DLD1 (cell line): ENCODE measurements around the gene ARHGAP9.
"Not testable (repeated sequence)": the region's sequence is repeated elsewhere in the genome, so short reads cannot be mapped to it uniquely, and the experiment has no call there.

Source experiments
- in situ Hi-C: cut with HindIII; loops from 2 replicates; pipeline ENCODE4 v1.10.0; 2017; ENCODE audit warnings: low sequenced_read_pairs

ARHGAP9 gene

DNA sequence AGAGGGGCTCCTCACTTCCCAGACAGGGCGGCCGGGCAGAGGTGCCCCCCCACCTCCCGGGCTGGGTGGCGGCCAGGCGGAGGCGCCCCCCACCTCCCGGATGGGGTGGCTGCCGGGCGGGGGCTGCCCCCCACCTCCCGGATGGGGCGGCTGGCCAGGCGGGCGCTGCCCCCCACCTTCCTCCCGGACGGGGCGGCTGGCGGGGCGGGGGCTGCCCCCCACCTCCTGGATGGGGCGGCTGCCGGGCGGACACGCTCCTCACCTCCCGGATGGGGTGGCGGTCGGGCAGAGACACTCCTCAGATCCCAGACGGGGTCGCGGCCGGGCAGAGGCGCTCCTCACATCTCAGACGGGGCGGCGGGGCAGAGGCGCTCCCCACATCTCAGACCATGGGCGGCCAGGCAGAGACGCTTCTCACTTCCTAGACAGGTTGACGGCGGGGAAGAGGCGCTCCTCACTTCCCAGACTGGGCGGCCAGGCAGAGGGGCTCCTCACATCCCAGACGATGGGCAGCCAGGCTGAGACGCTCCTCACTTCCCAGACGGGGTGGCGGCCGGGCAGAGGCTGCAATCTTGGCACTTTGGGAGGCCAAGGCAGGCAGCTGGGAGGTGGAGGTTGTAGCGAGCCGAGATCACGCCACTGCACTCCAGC lies 15.5 kb upstream of the ARHGAP9 start:
- in situ Hi-C loops = not testable (repeated sequence)

DNA sequence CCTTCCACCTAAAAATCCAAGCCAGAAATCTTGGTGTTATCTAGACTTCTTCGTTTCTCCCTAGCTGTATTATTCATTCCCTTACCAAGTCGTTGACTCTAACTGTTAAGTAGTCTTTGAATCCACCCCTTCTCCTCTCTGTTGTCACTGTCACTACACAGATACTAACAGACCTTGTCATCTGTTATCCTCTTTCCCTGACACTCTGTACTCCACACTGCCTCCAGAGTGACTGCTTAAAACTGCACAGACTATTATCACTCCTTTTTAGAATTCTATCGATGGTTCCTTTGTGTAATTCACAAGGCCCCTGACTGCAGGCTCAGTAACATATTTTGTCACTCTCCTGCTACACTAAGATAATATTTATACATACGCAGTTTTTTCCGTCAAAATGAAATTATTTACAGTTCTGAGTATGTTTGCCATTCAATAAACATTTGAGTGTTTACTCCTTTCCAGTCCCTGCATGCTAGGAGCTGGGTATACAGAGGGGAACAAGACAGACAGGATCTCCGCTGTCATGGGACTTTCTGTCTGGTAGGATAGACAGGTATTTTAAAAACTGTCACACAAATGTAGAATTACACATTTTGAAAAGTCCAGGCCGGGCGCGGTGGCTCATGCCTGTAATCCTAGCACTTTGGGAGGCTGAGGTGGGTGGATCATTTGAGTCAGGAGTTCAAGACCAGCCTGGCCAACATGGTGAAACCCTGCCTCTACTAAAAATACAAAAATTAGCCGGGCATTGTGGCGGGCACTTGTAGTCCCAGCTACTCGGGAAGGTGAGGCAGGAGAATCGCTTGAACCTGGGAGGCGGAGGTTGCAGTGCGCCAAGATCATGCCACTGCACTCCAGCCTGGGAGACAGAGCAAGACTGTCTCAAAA lies 12.0 kb upstream of the ARHGAP9 start:
- in situ Hi-C loops = no loop called here

DNA sequence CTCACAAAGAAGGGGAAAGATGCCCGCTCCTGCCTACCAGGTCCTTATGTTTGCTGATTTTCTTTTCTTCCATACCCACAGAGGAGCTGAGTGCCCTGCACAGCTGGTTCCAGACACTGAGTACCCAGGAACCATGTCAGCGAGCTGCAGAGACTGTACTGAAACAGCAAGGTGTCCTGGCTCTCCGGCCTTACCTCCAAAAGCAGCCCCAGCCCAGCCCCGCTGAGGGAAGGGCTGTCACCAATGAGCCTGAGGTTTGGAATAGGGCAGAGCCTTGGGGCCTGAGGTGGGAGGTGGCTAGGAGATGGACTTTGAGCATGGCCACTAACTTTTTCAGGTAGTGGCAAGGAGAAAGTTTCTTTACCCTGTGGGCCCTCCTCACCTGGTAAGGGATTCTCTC lies 10.5 kb upstream of the ARHGAP9 start:
- in situ Hi-C loops = no loop called here

DNA sequence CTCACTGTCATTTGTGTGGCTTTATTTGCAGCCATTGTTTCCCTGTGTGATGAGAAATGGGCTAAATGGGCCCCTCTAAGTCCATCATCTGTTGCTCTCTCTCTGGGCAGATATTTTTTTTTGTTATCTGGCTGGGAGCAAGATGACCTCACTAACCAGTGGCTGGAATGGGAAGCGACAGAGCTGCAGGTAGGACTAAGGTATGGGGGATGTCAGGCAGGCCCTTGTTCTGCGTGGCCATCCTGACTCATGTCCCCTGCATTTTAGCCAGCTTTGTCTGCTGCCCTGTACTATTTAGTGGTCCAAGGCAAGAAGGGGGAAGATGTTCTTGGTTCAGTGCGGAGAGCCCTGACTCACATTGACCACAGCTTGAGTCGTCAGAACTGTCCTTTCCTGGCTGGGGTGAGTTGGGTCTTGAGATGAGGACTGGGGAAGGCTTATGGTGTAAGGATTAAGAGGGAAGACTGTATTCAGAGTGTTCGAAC lies 9.5 kb upstream of the ARHGAP9 start:
- in situ Hi-C loops = no loop called here

DNA sequence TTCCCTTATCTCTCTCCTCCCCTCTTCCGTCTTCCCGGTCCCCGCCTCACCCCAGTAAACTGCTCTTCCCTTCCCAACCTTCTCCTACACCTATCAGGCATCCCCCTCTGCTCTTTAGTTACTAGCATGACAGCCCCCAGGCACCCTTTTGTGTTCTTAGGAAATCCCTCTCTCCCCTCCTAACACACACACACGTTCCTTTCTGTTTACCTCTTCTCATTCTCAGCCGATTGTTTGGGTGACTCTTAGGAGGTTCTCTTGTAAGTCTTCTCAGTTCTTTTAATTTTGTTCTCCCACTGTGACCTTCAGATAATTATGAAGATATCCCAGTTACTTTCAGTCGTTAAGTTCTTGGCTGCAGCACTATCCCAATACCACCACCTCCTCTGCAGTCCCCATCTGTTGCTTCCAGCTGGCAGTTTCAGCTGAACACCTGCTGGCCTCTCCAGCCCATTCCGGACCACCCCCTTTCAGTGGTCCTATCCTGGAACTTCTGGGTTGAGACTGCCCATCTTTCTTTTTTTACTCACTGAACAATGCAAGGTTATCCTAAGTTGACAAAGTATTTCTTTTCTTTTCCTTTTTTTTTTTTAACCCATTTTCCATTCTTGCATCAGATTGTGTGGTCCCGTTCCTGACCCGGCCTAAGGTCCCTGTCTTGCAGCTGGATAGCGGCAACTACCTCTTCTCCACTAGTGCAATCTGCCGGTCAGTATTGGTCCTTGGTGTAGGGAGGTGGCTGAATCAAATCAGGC lies 8.9 kb upstream of the ARHGAP9 start:
- in situ Hi-C loops = no loop called here

DNA sequence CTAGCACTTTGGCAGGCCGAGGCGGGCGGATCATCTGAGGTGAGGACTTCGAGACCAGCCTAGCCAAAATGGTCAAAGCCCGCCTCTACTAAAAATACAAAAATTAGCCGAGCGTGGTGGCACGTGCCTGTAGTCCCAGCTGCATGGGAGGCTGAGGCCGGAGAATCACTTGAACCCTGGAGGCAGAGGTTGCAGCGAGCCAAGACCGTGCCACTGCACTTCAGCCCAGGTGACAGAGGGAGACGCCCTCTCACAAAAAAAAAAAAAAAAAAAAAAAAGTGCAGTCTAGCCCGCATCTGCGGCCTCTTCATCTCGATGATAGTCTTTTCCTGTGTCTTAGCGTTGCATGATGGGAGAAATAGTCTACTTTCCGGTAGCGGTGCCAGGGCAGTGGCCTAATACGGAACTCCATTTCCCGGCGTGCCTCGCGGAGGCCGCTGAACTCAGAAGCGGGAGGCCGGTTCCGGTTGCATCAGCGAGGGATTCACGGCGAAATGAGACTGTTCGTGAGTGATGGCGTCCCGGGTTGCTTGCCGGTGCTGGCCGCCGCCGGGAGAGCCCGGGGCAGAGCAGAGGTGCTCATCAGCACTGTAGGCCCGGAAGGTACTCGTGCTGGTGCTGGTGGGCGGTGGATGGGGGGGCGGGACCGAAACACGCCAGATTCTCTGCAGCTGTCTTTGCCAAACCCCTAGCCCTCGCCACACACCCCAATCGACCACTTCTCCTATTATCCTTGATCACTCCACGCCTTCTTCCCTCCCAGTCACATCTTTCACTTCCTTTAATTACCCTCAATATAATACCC lies 8.1 kb upstream of the ARHGAP9 start, which contains the start of gene MARS1:
MARS1 (plus strand) TSS at position 472 of the 805 bp plus-strand sequence; CDS start at position 495, 23 bp downstream.
- in situ Hi-C loops = no loop called here

DNA sequence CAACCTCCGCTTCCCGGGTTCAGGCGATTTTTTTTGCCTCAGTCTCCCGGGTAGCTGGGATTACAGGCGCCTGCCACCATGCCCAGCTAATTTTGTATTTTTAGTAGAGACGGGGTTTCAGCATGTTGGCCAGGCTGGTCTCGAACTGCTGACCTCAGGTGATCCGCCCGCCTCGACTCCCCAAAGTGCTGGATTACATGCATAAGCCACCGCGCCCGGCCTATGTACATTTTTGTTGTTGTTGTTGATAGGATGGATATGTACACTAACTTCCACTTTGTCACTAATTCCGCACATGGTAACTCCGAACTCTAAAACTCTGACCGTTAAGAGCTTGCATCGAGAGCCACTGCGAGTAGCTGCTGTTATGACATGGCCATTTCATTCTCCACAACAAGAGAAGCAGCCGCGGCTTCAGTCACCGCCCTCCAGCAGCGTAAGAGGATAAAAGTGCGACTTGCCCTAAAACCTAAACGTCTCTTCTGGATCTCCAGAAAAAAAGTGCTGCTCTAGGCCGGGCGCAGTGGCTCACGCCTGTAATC lies 7.5 kb upstream of the ARHGAP9 start:
- in situ Hi-C loops = no loop called here

DNA sequence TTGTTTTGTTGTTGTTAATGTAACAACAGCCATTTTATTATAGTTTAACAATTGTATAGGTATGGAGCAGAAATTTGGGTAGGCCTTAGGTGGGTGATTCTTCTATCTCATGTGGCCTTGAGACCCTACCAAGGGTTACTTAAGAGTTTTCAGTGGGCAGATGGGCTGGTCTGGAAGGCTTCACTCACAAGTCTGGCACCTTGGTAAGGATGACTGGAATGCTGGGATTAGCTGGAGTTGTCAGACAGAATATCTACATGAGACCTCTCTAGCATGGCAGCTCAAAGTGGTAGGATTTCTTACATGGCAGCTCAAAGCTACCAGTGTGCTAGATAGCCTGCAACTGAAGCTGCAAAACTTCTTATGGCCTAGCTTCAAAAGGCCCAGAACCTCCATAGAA lies 6.0 kb upstream of the ARHGAP9 start:
- in situ Hi-C loops = no loop called here

DNA sequence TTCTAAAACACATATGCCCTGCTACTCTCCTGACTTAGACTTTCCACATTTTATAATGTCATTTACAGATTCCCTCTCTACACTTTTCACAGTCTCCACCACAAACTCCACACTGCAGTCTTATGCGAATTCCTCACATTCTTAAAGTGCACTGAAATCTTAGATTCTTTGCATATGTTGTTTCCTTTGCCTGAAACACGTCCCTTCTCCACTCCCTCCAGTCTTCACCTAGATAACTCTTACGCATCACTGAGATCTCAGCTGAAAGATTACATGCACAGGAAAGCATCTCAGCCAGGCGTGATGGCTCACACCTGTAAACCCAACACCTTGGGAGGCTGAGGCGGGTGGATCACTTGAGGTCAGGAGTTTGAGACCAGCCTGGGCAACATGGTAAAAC lies 3.8 kb upstream of the ARHGAP9 start:
- in situ Hi-C loops = no loop called here

DNA sequence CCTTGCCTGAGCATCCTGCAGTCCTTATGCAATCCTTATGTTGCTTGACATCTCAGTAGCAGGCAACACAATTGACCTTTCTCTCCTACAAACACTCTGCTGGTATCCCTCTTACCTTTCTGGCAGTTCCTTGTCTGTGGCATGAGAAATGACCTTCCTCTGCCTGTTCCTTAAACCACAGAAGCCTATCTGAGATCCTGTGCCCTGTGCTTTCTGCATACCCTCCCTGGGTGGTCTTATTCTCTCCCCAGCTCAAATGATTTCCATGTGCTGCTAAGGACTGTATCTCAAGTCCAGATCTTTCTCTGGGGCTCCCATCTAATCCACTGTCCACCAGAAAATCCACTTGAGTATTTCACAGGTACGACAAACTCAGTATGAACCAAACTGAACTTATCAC lies 2.0 kb upstream of the ARHGAP9 start:
- in situ Hi-C loops = no loop called here

DNA sequence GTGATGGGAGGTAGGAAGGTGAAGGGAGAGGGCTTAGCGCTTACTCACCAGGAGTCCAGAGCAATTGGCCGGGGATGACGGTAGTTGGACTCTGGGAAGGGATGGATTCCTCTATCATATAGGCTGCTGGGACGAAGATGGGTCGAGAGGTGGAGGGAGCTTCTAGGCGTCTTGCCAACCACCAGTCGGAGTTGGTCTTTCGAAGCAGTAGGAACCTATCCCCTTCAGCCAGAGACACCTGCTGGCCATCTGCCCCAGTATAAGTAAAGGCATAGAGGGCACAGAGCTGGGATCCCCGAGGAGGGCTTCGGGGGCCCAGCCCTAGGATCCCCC lies 657 bp downstream of the ARHGAP9 start:
- in situ Hi-C loops = no loop called here

DNA sequence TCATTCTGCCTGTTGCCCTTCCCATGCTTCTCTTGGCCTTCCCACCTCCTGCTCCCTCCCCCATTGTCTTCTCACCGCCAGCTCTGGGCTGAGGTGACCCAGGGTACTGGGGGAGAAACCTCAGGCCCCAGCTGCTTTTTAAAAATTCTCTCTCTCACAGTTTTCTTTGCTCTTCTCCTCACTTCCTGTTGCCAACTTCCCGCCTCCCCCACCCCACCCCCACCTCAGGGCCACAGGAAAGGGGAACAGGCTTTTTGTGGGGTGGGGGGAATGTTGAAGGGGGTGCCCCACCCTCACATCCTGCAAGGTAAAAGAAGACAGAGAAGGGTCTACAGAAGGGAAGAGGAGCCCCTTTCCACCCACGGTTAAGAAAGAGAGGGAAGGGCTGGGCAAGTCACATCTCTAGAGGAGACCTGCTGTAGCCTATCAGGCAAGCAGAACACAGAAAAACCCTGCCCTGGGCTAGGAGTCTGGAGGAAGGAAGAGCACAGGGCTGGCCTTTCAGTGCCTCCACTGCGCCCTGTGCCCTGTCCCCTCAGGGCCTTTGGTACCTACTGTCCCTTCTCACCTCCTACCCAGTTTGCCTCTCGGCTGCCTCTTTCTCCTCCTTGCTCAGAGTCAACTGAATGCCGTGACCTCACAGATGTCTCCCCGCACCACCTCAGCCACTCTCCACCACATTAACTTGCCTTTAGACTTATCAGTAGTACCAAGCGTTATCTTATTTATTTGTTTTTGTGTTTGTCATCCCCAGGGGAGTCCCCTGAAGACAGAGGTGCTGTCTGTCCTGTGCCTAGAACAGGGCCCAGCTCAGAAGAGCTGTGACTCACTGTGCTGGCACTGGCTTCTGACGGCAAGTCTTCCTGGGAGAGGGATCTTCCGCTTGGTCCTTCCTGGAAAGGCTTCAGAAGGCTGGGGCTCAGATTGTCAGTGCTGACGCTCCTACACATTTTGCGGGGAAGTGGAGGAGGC lies 1.7 kb downstream of the ARHGAP9 start:
- in situ Hi-C loops = no loop called here

DNA sequence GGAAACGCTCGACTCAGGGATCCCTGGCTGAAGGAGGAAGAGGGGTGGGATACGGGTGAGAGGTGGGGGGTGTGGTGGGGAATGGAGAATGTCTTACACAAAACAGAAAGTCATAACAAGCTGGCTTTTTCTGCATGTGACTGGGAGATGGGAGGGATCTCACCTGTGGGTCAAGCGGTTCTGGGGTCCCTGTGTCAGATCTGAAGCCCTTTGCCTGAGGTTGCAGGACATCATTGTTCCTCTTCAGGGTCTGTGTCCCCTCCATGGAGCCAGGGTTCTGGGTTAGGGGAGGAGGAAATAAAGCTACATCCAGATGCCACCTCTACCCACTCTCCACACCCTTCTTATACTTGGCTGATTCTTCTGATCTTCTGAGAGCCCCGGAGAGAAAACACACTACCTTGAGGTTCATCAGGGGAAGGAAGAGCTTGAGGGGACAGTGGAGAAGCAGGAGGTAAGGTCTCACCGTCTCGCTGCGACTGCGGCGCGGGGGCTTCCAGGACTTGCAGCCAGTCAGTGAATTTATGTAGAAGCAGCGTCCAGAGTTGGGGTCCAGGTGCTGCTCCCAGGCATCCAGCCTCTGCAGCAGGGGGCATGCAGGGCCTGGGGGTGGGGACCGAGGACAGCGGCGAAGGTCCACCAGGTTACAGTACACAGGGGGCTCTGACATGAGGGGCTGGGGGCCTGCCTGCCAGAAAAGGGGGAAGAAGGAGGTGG lies 2.5 kb downstream of the ARHGAP9 start:
- in situ Hi-C loops = no loop called here

DNA sequence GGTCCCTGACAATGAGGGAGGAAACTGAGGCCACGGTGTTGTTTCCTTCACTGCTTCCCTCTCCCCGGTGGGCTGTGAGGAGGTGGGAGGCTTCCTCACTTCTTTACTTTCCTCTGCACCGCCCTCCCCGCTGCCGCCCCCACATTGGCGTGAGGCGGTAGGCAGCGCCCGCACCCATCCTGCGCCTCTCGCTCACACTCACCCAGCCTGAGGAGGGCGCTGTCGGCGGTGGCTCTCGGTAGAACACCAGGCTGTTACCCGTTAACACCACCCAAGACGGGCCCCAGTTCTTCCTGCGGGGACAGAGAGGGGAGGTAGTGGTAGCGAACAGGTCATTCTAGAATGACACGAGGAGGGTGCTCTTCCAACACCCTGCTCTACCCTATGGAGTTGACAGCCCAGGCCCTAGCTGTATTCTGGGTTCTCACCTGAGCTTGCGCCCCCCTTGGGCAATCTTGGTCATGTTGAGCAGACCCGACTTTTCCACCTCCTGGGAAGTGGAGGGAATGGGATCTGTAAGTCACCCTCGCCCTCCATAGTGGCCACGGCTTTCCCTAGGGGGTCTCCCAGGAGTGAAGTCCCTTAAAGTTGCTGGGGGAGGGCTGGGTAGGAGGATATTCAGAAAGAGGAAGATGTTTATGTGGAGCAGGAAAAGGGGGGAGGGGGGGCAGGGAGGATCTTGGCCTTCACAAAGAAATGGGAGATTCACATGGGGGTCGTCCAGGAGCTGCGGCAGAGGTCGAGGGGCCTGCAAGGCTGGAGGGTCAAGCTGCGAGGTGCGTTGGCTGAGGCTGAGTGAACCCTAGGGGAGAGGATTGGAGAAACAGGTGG lies 3.3 kb downstream of the ARHGAP9 start:
- in situ Hi-C loops = no loop called here

DNA sequence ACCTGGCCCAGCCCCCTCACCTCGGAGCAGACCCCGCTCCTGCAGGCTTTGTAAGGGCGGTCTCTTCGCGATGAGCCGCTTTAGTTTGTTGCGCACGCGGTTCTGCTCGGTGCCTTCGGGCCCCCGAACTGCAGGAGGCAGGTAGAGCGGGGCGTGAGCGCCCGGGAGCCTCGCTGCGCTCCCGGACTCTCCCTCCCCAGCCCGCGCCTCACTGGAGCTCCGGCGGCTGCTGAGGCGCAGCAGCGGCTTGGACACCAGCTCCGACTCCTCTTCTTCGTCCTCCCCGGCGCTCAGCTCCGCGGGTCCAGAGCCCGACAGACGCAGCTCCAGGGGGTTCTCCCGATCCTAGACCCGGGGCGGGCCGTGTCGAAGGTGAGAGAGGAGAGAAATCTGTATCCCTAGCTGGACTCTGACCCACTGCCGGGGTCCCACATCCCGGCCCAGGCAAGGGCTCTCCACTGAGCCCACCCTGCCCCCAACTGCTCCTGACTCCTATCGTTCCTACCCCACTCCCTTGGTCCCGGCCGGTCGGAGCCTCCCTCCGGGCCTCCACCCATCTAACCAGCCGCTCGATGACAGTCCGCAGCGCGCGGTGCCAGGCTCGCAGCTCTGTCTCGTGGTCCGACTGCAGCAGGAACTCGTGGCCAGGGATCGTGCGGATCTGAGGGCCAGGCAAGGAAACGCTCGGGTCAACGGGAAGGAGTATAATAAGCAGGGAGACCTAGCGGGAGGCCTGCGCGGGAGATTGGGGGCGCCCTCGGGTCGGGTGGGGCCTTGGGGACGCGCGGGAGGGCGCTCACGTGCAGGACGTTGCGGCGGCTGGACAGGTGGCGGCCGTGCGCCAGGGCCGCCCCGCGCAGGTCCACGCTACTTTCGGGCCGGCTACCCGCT lies 4.2 kb downstream of the ARHGAP9 start:
- in situ Hi-C loops = no loop called here

DNA sequence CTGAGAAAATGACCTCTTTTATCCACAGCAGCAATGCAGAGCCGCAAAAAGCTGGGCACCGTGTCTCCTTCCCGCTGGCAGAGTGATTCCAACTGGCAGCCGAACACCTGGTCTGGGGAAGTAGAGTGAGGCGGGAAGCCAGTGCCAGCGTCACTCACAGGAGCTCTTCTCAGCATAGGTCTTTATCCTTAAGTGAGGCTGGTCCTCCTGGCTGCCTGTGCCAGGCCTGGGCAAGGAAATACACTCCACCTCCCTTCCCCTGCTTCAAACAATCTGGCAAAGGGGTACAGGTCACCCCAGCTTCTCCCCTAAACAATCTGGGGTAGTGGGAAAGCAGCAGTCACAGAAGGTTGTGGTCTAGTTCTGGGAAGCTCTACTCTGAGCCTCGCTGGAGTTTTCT lies 4.8 kb downstream of the ARHGAP9 start:
- in situ Hi-C loops = no loop called here

DNA sequence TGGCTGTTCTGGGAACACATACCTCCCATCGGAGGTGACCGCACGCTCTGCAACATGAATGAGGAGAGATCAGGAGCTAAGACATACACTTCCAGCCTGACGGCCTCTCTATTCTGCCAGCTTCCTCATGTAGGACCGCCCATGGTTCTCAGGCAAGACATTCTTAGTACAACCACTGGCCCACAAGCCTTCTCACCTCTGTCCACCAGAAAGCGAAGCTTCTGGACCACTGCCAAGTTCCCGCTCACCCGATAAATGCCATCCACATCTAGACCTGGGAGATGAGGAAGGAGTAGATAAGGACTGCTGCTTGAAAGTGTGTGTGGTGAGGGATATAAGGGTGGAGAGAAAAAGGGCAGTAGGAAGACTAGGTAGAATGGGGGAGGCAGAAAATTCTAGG lies 5.2 kb downstream of the ARHGAP9 start:
- in situ Hi-C loops = no loop called here
